ENCODE measurements around the gene MYL5.
A peak's percentile ranks its signal among the peaks of the same experiment; 100 is the strongest.
"Not testable (repeated sequence)": the region's sequence is repeated elsewhere in the genome, so short reads cannot be mapped to it uniquely, and the experiment has no call there.

MYL5 gene

GRCh38 chr4:683982-684622 lies 9.8 kb downstream of the MYL5 start:
- peak in 37 of 58 donors; percentile 19 to 73 (median 55) for DNase-seq

- DNase-seq = no peak
Measured at GRCh38 chr4:684623-685327, 10.4 kb downstream of the MYL5 start.

GRCh38 chr4:685679-686412 lies 11.5 kb downstream of the MYL5 start:
- DNase-seq = no peak

GRCh38 chr4:686413-687040 lies 12.2 kb downstream of the MYL5 start:
- DNase-seq = no peak

DNA sequence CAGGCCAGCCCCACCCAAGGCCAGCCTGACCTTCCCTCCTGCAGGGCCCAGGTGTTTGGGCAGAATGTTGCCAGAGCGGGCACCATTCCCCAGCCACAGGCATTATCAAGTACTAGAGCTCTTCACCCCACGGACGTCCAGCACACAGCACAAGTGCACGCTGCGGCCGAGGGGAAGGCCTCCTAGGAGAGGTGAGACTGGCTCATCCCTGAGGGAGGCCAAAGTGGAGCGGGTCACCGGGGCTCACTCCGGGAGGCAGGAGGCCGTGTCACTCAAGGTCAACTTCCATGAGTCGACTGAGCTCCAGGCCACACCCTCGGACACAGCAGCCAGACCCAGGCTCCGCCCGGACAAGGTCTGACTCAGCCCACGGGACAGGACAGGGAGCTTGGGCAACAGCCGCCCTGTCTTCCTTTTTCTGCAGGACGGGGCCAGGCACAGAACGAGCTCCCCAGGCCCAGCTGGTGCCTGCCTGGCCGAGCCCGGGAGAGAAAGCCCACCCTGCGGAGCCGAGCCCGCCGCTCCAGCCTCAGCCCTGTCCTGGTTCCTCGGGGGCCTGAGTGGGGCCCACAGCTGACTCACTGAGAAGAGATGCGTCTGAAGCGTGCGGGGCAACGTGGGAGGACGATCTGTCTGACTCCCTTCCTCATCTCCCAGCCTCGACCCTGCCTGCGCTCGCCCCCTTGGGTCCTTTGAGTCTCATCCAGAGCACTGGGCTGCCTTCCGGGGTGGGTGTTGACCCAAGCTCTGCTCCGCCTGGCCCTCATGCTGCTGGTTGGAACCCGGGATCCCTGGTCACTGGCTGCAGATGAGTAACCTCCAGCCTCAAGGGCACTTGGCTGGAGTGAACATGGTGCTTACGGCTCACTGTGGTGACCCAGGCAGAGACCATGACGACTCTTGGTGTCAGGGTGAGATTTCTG lies 13.0 kb downstream of the MYL5 start:
- no peak for DNase-seq

DNA sequence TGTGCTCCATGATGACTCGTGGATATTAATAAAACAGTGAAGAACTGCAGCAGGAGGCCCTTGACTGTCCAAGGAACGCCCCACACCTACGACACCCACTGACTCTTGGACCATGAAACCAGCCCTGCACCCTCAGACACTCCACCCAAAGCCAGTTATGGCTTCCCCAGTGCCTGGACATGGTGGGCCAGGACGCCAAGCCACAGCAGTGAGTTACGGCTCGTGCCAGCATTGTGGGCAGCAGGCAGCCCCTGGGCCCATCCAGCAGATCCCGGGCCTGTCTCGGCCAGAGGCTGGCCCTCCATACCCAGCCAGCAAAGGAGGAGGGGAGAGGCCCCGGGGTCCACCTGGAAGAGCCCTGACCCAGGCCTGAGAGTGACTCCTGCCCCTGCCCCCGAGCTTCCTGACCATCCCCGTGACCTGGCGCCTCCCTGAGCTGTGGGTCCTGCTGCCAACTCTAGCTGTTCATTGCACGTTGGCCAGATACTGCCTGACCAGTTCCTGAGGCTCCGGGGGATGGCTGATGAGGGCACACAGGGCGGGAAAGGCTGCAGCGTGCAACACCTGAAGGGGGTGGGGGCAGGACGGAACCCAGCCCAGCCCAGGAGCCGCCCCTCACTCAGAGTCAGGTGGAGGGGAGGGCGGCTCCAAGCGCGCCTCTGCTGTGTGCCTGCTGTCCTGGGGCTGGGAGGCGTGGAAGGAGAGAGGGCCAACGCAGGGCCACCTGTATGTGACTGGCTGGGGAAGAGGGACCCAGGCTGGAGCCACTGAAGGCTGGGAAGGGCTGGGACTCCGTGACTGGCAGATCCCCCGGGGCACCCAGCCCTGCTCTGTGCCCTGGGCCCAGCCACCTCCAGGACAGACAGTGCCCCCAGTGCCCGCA lies 13.9 kb downstream of the MYL5 start:
- no peak for DNase-seq

DNA sequence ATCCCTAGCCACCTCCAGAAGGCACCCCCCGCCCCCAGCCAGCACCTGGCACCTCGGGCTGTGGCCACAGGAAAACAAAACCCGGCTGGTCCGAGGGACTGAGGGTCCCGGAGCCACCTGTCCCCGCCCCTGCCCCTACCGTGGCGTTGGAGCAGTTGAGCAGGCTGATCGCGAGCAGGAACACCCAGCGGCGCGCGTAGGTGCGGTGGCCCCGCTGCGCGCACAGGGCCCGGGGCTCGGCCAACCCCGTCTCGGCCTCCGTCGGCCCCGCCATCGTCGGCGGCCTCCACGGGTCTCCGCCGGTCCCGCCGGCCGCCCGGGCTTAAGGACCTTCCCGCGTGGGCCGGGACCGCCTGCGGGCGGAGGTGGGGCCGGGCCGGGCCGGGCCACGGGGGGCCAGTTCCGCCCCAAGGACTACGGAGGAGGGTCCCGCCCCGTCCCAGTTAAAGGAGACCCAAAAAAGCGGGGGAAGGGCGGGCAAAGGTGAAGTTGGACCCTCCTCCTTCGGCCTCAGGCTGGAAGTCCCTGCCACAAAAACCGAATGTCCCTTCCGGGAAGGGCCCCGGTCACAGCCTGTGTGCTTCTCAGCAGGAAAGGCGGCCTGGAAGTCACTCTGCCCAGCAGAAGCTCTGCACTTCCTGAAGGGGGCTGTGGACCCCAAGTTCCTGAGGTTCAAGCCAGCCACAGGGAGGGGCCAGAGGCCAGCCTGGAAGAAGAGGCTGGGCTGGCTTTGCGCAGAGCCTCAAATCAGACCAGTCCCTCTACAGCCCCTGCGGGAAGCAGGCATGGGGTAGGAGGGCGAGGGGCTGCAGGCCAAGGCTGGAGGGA lies 14.7 kb downstream of the MYL5 start, which contains the start of gene SLC49A3:
SLC49A3 (minus strand) TSS at position 298 of the 828 bp plus-strand sequence; CDS start at position 274, 24 bp downstream.
- DNase-seq = no peak

DNA sequence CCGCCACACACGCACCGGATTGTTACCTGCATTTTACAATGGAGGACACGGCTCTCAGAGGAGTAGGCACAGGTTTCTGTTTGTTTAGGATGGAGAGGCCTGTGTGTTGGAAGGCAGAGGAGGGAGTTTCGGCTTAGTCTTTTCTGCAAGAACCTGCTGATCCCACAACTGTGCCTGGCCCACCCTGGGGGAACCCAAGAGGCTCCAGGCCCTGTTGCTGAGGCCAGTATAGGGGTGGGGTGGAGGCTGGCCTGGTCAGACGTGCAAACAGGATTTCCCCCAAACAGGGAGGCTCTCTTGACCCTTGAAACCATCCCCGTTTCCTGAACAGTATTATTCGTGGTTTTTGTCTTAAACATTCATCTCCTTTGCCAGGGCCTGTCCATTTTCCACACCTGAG lies 15.4 kb downstream of the MYL5 start:
- DNase-seq = no peak

GRCh38 chr4:692771-693554 lies 18.6 kb downstream of the MYL5 start:
- DNase-seq = no peak

- not testable (repeated sequence) for DNase-seq
Measured at GRCh38 chr4:694341-694940, 20.1 kb downstream of the MYL5 start.

DNA sequence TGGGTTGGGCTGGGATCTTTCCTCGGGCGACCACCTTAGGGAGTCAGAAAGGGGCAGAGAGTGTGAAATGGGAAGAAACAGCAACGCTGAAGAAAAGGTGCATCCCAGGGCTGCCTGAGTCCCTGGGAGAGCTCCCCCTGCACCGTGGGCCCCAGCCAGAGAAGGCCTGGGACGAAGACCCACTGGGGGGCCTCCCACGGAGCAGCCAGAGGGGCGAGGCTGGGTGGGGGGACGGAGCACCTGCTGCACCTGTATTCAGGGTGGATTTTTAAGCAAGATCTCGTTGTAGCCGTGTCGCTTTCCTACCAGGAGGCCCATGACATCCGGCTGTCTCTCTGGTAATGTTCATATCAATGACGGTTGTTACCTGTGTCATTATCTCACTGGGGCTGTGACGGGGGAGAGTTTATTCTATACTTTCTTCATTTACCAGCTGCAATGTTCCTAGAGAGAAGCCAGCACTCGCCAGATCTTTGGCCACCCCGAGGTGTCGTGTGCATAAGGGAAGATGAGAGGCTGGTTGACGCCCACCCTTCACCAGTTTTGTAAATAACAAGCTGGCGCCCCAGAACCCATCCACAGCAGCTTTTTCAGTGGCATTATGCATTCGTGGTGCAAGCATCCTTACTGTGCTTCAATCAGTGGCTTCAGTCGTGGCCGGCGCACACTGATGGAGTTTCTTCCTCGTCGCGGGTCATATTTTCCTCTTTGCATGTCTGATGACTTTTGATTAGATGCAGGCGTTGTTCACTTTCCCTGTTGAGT lies 25.7 kb downstream of the MYL5 start:
- no peak for DNase-seq

DNA sequence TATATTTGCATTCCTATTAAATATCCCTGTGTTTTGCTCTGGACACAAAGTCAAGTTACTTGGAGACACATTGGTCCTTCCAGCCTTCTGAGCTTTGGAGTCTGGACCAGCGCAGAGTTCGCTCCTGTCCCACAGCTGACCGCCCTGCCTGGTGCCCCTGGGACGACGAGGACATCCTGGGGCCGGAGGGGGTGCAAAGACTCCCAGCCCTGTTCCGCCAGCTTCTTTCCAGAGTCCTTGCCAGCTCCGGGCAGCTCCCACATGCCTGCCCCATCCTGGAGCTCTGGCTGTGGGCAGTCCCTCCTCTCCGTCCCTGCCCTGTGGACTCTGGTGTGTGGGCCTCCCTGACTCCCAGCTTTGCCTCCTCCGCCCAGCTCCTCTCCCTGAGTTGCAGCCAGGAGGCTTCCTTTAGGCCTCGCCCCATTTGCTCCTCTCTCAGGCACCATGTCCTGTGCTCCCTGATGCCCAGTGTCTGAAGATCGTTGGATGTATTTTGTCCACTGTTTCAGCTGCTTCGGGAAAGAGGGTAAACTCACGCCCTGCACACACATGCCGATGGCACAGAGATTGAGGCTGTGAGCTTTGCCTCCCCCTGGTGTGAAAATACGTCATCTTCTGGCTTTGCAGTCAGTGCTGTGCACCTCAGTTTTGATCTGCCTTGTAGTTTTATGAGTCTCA lies 26.4 kb downstream of the MYL5 start:
- DNase-seq = peak in 2 of 58 donors; percentile 33 to 51

DNA sequence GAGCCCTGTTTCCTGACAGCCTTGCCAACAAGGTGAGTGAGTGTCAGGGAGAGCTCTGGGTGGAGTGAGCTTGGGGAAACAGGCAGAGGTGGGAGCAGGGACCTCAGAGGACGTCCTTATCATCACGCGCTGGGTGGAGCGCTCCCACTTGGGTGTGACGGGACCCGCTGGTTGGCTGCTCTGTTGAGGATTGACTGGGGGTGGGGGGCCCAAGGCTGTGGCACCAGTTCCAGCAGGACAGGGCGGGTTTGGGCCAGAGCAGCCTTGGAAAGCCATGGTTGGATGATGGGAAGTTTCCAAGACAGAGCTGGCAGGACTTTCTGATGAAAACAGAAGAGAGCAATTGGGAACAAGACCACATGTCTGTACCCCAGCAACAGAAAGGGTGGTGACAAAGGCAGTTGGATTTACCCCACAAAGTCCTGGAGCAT lies 28.3 kb downstream of the MYL5 start:
- peak in 7 of 58 donors; percentile 17 to 53 (median 31) for DNase-seq

DNA sequence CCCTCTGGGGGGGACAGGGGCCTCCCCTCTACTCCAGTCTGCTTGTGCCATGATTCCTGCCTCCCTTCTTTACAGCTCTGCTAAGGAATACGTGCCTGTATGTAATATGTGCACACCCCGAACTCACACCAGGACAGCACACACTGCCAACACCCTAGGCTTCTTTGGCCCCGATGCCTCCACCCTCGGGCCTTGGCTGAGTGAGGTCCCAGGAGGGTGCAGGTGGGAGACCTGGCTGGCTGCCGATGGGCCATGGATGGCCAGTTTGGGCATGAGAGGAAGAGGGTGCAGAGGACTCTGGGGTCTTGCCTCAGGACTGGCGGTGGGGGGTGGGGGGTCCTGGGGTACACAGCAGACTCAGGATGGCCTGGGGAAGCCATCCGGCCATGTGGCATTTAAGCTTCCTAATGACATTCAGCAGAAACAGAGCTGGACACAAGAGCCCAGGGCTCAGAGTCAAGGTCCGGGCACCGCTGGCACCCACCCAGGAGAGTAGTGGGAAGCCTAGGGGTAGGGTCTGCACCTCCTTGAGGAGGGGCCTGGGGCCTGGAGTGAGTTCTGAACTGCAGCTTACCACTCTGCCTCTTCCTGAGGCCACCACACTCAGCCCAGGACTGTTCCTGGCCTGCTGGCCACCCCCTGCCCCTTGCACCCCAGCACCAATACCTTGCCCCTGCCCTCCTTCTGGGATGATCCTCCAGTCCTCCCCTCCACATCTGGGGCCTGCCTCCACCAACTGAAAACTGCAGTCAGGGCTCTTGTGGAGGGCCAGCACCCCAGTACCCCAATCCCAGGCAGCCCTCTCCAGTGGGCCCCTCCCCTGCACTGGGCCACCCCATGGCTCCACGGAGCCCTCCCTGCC lies 29.2 kb downstream of the MYL5 start:
- no peak for DNase-seq
